Right ventricle myocardium superior (tissue), 1 donor: ENCODE measurements around the gene LRRC27. TPM values are rescaled to one million over a fixed set of nuclear protein-coding genes. Genes with fewer than 3 reads are reported as not detected.
"Not testable (repeated sequence)": the region's sequence is repeated elsewhere in the genome, so short reads cannot be mapped to it uniquely, and the experiment has no call there.

Source experiments
- ATAC-seq: fragments of 200-7000 bp; cut with Tn5 transposase; one replicate; pipeline ENCODE4 v1.9.1; 2020; ENCODE audit warnings: mild to moderate bottlenecking; ENCODE audit not compliant: poor library complexity
- DNase-seq: peaks from one replicate; pipeline ENCODE4 v3.0.0-alpha.2; 2020
- intact Hi-C: fragments of 100-400 bp; cut with DNase I; formaldehyde crosslinking; loops from one replicate; pipeline ENCODE4 v1.11.2; 2022
- total RNA-seq: library from RNA; stranded (reverse); fragmentation: NEBNext Ultra II Directional; extraction: Animal tissue kit (Norgen Biotek cat#: 25700); gene quantifications from one replicate; pipeline ENCODE4 v1.2.1, GENCODE V29; 2021
- donor health status: DM: no; HTN: yes; CAD: no; lungs with severe emphysema.

Gene LRRC27
- total RNA-seq, 1 donor from 2014 or later = 3.9 TPM

- intact Hi-C loops = loop anchor here (2.0 kb wide), 1 partner anchor 128 kb away; no protein-coding TSS in a partner anchor
- DNase-seq (peak; percentile 27), ATAC-seq (no peak)
Observed at GRCh38 chr10:132350391-132350790, 18.4 kb downstream of the LRRC27 start.

DNA sequence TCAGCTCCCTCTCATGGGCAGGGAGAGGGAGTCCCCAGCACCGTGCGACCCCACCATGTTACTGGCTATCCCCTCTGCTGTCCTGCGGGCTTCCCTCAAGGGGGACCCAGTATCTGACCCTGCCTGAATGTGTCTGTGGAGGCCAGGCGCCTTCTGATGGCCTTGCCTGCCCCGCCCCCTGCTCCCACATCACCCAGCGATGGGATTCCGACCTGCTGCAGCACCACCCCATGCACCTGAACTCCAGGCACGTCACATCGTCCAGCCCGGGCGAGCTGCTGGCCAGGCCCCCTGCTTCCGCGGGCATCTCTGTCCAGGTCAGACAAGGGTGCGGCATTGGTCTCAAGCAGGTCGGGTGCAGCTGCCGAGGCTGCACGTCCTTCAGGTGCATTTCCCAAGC is 19.0 kb downstream of the LRRC27 start:
- no peak for ATAC-seq
- DNase-seq = peak; percentile 27
- intact Hi-C loops = loop anchor here (2.0 kb wide), 1 partner anchor 128 kb away; no protein-coding TSS in a partner anchor

DNA sequence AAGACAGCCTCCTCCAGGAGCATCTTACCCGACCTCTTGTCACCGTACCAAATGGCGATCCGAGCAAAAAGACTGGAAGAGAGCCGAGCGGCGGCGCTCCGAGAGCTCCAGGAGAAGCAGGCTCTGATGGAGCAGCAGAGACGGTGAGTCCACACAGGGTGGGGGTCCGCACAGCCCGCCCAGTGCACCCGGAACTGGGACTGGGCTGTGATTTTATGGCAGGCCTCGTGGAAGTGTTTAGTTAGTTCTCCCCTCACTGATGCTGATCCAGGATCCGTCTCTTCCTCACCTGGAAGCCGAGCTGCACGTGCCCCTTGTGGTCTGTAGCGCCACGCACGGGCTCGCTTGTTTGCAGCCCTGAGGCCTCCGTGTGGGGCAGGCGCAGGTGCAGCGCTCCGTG is 19.6 kb downstream of the LRRC27 start:
- DNase-seq (no peak), ATAC-seq (no peak)
- intact Hi-C loops = loop anchor here (2.0 kb wide), 1 partner anchor 129 kb away; no protein-coding TSS in a partner anchor

DNA sequence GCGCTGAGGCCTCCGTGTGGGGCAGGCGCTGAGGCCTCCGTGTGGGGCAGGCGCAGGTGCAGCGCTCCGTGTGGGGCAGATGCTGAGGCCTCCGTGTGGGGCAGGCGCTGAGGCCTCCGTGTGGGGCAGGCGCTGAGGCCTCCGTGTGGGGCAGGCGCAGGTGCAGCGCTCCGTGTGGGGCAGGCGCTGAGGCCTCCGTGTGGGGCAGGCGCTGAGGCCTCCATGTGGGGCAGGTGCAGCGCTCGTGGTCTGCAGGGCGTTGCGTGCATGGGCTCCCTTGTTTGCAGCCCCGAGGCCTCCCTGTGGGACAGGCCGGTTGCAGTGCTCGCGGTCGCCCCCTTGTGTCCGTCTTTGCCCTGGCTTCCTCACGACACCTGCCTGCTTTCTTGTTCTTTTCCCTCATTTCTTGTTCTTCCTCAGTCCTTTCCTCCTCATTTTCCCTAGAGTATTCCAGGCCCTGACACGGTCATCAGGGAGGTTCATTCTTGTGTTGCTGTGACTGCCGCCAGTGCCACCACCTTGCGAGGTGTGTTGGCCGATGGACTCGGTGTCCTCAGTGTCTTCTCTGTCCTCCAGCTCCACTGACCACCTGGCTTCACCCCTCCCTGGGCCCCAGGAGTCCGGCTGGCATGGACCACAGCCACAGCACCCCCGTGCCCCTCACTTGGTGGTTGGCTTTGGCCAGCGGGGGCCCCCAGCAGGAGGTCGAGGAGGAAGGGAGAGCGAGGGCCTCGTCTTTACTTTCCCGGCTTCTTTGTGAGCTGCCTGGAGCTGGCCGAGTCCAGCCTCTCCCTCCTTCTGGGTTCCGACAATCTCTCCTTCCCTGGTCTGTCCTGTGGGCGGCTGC is 20.7 kb downstream of the LRRC27 start:
- peak; percentile 78 for ATAC-seq
- intact Hi-C loops = not testable (repeated sequence)
- peak; percentile 85 for DNase-seq

DNA sequence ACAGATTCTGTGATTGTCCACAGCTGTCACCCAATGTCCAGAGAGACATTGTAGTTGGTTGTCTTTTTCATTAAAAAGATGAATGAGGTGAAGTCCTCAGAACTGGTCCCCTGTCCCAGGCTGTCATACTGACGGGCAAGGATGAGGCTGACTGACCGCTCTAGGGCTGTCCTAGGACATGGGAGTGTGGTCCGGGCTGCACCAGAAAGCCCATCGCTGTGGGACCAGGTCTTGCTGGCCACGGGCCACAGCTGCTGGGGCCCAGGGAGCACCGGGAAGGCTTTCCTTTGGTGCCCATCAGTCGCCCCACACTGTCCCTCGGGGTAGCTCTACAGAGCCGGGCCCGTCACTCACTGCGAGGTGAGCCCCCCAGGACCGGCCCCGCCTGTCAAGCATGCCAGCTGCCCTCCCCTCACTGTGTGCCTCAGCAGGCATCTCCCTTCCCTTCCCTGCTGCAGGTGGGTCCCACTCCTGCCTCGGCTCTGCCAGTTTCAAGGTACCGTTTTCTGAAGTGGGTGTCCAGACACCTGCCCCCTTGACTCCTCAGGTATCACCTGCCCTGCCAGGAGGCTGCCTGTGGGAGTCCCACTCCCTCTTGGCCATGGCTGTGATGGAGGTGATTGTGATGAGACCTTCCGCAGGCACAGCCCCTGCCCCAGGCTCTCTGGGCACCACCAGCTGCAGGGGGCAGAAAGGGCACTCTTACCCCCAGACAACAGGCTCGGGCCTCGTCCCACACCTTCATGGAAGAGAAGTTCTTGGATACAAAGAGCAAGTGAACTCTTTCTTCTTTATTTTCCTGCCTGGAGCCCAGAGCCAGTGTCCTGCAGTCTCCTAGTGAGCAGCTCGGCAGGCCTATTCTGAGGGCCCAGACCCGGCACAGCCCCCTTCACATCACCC is 21.7 kb downstream of the LRRC27 start:
- intact Hi-C loops = no loop called here
- DNase-seq = no peak
- no peak for ATAC-seq

GRCh38 chr10:132354356-132355094 is 22.5 kb downstream of the LRRC27 start:
- intact Hi-C loops = no loop called here
- ATAC-seq (no peak), DNase-seq (no peak)

GRCh38 chr10:132355297-132355696 is 23.3 kb downstream of the LRRC27 start:
- DNase-seq (no peak), ATAC-seq (no peak)
- intact Hi-C loops = no loop called here

DNA sequence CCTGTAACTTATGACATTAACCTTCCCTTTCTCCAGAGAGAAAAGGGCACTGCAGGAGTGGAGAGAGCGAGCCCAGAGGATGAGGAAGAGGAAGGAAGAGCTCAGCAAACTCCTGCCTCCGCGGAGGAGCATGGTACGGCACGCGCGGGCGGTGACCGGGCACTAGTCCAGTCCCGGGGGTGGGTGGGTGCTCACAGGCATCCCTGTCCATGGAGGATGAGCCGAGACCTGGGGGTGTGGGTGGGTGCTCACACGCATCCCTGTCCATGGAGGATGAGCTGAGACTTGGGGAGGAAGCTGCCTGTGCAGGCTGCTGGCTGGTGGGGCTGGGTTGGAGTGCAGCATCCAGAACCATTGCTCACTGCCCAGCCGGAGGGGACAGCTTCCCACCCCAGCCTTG is 23.8 kb downstream of the LRRC27 start:
- ATAC-seq = no peak
- intact Hi-C loops = no loop called here
- no peak for DNase-seq

GRCh38 chr10:132356621-132357195 is 24.7 kb downstream of the LRRC27 start:
- no peak for ATAC-seq
- no peak for DNase-seq
- intact Hi-C loops = no loop called here

- intact Hi-C loops = no loop called here
- DNase-seq = no peak
- no peak for ATAC-seq
Observed at GRCh38 chr10:132357286-132358058, 25.5 kb downstream of the LRRC27 start.

- intact Hi-C loops = no loop called here
Observed at GRCh38 chr10:132359305-132360040, 27.5 kb downstream of the LRRC27 start.

GRCh38 chr10:132360766-132361447 is 28.9 kb downstream of the LRRC27 start:
- DNase-seq = peak; percentile 62
- ATAC-seq = peak; percentile 45
- intact Hi-C loops = no loop called here

More at GRCh38 chr10:132359305-132360040, 27.5 kb downstream of the LRRC27 start:
- DNase-seq (peak; percentile 75), ATAC-seq (peak; percentile 82)

DNA sequence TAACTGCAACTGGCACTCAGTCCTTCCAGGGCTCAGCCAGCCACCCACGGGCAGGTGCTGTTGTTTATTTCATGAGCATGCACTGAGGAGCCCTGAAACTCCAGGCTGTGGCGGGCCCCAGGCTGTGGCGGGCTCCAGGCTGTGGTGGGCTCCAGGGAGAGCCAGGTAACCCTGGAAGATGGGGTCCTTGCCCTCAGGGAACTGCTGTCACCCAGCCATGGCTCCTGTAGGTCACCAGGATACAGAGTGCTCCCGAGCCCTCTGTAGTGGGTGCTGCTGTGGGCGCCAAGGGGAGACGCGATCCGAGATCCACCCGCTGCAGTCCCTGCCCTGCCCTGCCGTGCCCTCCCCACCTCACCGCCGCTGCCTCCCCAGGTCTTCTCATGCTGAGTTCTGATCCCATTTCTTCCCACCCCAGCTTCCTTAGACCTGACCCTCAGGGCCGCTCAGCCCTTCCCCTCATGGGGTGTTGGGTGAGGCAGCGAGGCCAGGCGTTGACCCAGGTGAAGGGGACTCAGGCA is 29.6 kb downstream of the LRRC27 start:
- ATAC-seq = no peak
- intact Hi-C loops = no loop called here
- DNase-seq = peak; percentile 26

DNA sequence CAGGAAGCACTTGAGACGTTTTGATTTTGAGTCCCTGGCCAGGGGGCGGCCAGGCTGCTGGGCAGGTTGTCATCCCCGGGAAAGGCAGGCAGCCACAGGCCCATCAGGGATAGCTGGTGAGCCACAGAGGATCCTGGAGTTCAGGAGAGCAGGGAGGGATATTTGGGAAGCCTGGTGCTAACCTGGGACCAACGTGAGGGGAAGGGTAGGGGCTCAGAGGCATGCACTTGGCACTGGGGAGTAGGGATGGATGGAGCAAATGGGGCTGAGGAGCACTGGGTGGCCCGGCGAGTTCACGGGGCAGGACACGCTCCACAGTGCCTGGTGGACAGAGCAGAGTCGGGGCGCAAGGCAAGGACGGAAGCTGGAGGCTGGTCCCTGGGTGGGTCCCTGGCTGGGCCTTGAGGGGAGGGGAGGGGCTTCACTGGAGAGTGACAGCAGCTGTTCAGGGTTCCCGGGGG is 30.2 kb downstream of the LRRC27 start:
- peak; percentile 22 for DNase-seq
- ATAC-seq = no peak
- intact Hi-C loops = no loop called here

DNA sequence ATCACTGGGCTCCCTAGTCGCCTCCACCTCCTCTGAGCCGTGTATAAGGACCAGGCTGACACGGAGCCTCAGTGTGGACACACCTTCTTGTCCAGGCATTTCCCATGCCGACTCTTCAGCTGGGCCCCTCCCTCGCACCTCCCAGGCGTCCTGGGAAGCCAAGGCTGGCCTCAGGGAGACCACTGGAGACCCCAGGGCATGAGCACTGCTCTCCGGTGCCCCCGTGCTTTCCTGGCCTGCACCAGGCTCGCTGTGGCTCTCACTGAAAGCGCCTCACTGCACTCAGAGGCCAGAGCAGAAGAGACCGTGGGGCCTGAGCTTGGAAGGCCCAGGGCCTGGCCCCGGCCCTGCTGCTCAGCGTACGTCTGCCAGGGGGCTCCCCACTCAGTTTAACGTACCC is 31.4 kb downstream of the LRRC27 start:
- DNase-seq (peak; percentile 16), ATAC-seq (no peak)
- intact Hi-C loops = no loop called here

DNA sequence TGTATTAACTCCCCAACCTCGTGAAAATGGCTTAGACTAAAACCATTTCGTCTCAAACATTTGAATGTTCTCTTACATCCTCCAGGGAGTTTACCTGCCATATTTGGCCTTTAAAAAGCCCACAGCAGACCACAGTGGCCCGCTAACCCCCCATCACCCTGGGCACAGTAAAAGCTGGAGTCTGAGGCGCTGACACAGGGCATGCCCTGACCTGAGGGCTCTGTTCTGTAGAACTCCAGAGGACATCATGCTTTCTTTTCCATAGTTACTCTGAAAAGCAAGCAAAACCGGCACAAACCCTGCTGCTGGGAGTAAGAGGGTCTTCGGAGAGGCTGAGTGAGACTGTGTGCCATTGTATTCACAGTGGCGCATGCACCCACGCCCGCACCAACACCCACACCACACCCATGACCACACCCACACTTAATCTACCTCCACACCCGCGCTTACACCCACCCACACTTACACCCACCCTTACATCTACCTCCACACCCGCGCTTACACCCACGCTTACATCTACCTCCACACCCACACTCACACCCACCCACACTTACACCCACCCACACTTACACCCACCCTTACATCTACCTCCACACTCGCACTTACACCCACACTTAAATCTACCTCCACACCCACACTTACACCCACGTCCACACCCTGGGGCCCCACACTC is 32.1 kb downstream of the LRRC27 start:
- peak; percentile 63 for ATAC-seq
- peak; percentile 33 for DNase-seq
- intact Hi-C loops = no loop called here
